Measurements from ENCODE around the gene SVOPL. TPM values are rescaled to one million over a fixed set of nuclear protein-coding genes. Genes with fewer than 3 reads are reported as not detected.

SVOPL gene
- polyA plus RNA-seq, 2 donors = 0.10 to 0.13 TPM

DNA sequence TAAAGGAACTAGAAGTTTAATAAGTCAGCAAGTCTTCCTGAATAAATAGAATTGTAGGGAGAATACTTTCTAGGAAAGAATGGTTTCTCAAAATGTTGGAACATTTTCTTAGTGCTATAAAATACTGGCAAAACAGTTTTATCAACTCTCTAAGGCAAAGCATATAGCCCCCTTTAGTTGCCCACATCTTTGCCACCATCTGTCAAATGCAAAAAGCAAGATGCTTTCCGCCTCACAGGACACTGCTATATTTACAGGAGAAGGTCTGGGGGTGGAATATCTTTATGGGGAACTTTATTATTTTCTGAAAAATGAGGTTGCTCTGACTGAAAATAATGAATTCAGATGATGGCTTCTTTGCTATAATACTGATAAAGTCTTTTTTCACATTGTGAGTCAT, 78.3 kb downstream of the SVOPL start:
- H3K4me1 ChIP-seq (ENCODE audit: control insufficient read depth in 2 of 2, insufficient read depth in 2 of 2, low read length in 1 of 2) = no peaks in the 10 kb centered on the region
- WGBS, 2 donors = 95% methylated on average over 1 of the region's 1 CpG
- no peaks in the 10 kb centered on the region for H3K9me3 ChIP-seq (ENCODE audit: control insufficient read depth in 2 of 2, insufficient read depth in 1 of 2, low read depth in 1 of 2, low read length in 1 of 2)
- no peak overlapping the region for H3K4me3 ChIP-seq (ENCODE audit: low read depth in 1 of 2, low read length in 2 of 2)
- no peak overlapping the region for H3K27ac ChIP-seq (ENCODE audit: low read depth in 2 of 2, low read length in 1 of 2)
- no peaks in the 10 kb centered on the region for H3K27me3 ChIP-seq (ENCODE audit: control insufficient read depth in 1 of 2, insufficient read depth in 2 of 2, low read length in 2 of 2)
- H3K36me3 ChIP-seq (ENCODE audit: control insufficient read depth in 2 of 2, insufficient read depth in 2 of 2, low read length in 1 of 2) = no peaks in the 10 kb centered on the region

DNA sequence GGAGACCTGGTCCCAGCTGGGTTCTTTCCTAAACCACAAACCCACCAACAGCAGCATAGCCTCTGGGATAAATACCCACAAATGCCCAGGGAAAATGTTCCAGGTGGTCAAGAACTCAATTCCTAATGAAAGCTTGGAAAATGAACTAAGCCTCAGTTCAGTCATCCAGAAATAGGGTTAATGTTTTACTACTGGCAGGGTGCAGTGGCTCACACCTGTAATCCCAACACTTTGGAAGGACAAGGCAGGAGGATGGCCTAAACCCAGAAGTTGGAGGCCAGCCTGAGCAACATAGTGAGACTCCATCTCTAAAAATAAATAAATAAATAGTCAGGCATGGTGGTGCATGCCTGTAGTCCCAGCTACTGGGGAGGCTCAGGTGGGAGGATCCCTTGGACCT, 82.2 kb downstream of the SVOPL start:
- Histone ChIP-seq H3K4me3 (ENCODE audit: low read depth in 1 of 2, low read length in 2 of 2) (no peak overlapping the region), H3K4me1 (ENCODE audit: control insufficient read depth in 2 of 2, insufficient read depth in 2 of 2, low read length in 1 of 2) (no peaks in the 10 kb centered on the region), H3K27ac (ENCODE audit: low read depth in 2 of 2, low read length in 1 of 2) (no peak overlapping the region), H3K9me3 (ENCODE audit: control insufficient read depth in 2 of 2, insufficient read depth in 1 of 2, low read depth in 1 of 2, low read length in 1 of 2) (no peaks in the 10 kb centered on the region), H3K36me3 (ENCODE audit: control insufficient read depth in 2 of 2, insufficient read depth in 2 of 2, low read length in 1 of 2) (no peaks in the 10 kb centered on the region), H3K27me3 (ENCODE audit: control insufficient read depth in 1 of 2, insufficient read depth in 2 of 2, low read length in 2 of 2) (no peaks in the 10 kb centered on the region)

DNA sequence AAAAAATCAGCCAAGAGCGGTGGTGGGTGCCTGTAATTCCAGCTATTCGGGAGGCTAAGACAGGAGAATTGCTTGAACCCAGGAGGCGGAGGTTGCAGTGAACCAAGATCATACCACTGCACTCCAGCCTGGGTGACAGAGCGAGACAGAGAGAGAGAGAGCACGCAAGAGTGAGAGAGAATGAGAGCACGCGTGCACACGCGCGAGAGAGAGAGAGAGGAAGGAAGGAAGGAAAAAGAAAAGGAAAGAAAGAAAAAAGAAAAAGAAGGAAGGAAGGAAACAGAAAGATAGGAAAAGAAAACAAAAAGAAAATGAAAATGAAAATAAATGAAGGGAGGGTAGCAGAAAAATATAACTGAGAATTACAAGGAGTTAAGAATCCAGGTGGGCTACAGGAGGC, 82.7 kb downstream of the SVOPL start:
- Histone ChIP-seq H3K27me3 (ENCODE audit: control insufficient read depth in 1 of 2, insufficient read depth in 2 of 2, low read length in 2 of 2) (no peaks in the 10 kb centered on the region), H3K27ac (ENCODE audit: low read depth in 2 of 2, low read length in 1 of 2) (no peak overlapping the region), H3K36me3 (ENCODE audit: control insufficient read depth in 2 of 2, insufficient read depth in 2 of 2, low read length in 1 of 2) (no peaks in the 10 kb centered on the region), H3K9me3 (ENCODE audit: control insufficient read depth in 2 of 2, insufficient read depth in 1 of 2, low read depth in 1 of 2, low read length in 1 of 2) (no peaks in the 10 kb centered on the region), H3K4me1 (ENCODE audit: control insufficient read depth in 2 of 2, insufficient read depth in 2 of 2, low read length in 1 of 2) (no peaks in the 10 kb centered on the region), H3K4me3 (ENCODE audit: low read depth in 1 of 2, low read length in 2 of 2) (no peak overlapping the region)
- WGBS, 2 donors = 94 to 97% methylated on average over 10 of the region's 10 CpGs

DNA sequence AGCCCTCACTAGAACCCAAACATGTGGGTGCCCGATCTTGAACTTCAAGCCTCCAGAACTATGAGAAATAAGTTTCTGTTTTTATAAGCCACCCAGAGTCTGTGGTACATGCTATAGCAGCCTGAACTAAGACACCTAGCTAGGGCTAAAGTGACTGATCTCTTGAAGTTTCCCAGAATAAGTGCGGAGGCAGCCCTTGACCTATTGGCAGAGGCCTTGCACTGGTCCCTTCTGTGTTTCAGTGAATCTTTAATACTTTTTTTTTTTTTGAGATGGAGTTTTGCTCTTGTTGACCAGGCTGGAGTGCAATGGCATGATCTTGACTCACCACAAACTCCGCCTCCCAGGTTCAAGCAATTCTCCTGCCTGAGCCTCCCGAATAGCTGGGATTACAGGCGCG, 85.1 kb downstream of the SVOPL start:
- Histone ChIP-seq H3K9me3 (ENCODE audit: control insufficient read depth in 2 of 2, insufficient read depth in 1 of 2, low read depth in 1 of 2, low read length in 1 of 2) (no peaks in the 10 kb centered on the region), H3K4me1 (ENCODE audit: control insufficient read depth in 2 of 2, insufficient read depth in 2 of 2, low read length in 1 of 2) (no peaks in the 10 kb centered on the region), H3K36me3 (ENCODE audit: control insufficient read depth in 2 of 2, insufficient read depth in 2 of 2, low read length in 1 of 2) (no peaks in the 10 kb centered on the region), H3K4me3 (ENCODE audit: low read depth in 1 of 2, low read length in 2 of 2) (no peak overlapping the region), H3K27ac (ENCODE audit: low read depth in 2 of 2, low read length in 1 of 2) (no peak overlapping the region), H3K27me3 (ENCODE audit: control insufficient read depth in 1 of 2, insufficient read depth in 2 of 2, low read length in 2 of 2) (no peaks in the 10 kb centered on the region)
- 95 to 96% methylated on average over 6 of the region's 6 CpGs for WGBS, 2 donors

DNA sequence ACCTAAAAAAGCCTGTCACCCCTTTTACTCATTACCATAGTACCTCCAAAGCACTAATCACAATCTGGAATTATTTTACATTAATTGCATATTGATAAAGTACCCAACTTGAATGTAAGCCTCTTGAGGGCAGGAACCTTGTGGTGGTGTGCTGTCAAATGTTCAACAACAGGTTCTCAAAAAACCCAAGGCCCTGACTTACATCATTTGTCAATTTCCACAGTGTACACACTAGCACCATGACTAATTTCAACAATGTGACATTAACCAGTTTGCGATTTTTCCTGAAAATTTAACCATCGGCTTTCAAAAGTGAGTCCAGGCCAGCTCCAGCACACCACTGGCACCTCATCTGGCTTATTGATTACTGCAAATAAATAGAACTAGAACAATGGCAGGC, 87.5 kb downstream of the SVOPL start:
- H3K27ac ChIP-seq (ENCODE audit: low read depth in 2 of 2, low read length in 1 of 2) = no peak overlapping the region
- H3K4me1 ChIP-seq (ENCODE audit: control insufficient read depth in 2 of 2, insufficient read depth in 2 of 2, low read length in 1 of 2) = no peaks in the 10 kb centered on the region
- no peak overlapping the region for H3K4me3 ChIP-seq (ENCODE audit: low read depth in 1 of 2, low read length in 2 of 2)
- H3K36me3 ChIP-seq (ENCODE audit: control insufficient read depth in 2 of 2, insufficient read depth in 2 of 2, low read length in 1 of 2) = no peaks in the 10 kb centered on the region
- WGBS, 2 donors = 80 to 83% methylated on average over 2 of the region's 2 CpGs
- no peaks in the 10 kb centered on the region for H3K9me3 ChIP-seq (ENCODE audit: control insufficient read depth in 2 of 2, insufficient read depth in 1 of 2, low read depth in 1 of 2, low read length in 1 of 2)
- no peaks in the 10 kb centered on the region for H3K27me3 ChIP-seq (ENCODE audit: control insufficient read depth in 1 of 2, insufficient read depth in 2 of 2, low read length in 2 of 2)

DNA sequence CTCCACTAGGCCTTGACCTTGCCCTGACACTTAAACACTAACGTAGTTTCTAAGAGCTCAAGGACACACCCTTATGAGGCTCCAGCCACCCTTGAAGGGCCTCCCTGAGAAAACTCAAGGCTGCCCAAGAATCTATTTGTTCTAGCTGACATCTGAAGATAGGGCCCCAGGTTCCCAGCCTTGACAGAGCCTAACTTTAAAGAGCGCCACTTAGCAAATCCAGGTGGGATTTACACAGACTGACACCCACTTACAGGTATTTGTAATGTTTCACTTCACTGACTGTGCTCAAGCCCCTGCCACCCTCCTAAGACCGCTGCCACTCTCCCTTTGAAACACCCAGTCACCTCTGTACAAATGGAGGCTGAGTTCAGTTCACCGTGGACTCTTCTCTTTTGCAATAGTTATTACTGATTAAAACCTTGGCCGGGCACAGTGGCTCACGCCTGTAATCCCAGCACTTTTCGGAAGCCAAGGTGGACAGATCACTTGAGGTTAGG, 90.4 kb downstream of the SVOPL start:
- H3K36me3 ChIP-seq (ENCODE audit: control insufficient read depth in 2 of 2, insufficient read depth in 2 of 2, low read length in 1 of 2) = no peaks in the 10 kb centered on the region
- H3K27me3 ChIP-seq (ENCODE audit: control insufficient read depth in 1 of 2, insufficient read depth in 2 of 2, low read length in 2 of 2) = no peaks in the 10 kb centered on the region
- H3K4me1 ChIP-seq (ENCODE audit: control insufficient read depth in 2 of 2, insufficient read depth in 2 of 2, low read length in 1 of 2) = no peaks in the 10 kb centered on the region
- H3K27ac ChIP-seq (ENCODE audit: low read depth in 2 of 2, low read length in 1 of 2) = no peak overlapping the region
- 70 to 75% methylated on average over 7 of the region's 7 CpGs for WGBS, 2 donors
- H3K4me3 ChIP-seq (ENCODE audit: low read depth in 1 of 2, low read length in 2 of 2) = no peak overlapping the region
- H3K9me3 ChIP-seq (ENCODE audit: control insufficient read depth in 2 of 2, insufficient read depth in 1 of 2, low read depth in 1 of 2, low read length in 1 of 2) = no peaks in the 10 kb centered on the region

DNA sequence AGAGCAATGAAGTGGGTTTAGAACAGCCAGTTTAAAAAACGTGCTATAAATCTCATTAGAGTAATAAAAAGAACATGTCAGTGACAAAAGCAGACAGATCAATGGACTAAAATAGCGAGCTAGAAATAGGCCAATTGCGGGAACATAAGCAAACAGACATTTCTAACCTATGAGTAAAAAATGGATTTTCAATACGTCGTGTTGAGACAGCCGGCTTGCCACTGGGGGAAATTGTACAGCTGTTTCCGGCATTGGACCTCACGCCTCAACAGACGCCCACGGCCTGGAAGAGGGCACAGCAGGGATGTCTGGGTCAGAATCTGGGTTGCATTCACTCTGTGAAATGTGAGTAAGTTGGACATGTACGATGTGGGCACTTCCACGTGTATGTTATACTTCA, 92.9 kb downstream of the SVOPL start:
- no peaks in the 10 kb centered on the region for H3K27me3 ChIP-seq (ENCODE audit: control insufficient read depth in 1 of 2, insufficient read depth in 2 of 2, low read length in 2 of 2)
- H3K27ac ChIP-seq (ENCODE audit: low read depth in 2 of 2, low read length in 1 of 2) = no peak overlapping the region
- 37 to 41% methylated on average over 12 of the region's 12 CpGs for WGBS, 2 donors

DNA sequence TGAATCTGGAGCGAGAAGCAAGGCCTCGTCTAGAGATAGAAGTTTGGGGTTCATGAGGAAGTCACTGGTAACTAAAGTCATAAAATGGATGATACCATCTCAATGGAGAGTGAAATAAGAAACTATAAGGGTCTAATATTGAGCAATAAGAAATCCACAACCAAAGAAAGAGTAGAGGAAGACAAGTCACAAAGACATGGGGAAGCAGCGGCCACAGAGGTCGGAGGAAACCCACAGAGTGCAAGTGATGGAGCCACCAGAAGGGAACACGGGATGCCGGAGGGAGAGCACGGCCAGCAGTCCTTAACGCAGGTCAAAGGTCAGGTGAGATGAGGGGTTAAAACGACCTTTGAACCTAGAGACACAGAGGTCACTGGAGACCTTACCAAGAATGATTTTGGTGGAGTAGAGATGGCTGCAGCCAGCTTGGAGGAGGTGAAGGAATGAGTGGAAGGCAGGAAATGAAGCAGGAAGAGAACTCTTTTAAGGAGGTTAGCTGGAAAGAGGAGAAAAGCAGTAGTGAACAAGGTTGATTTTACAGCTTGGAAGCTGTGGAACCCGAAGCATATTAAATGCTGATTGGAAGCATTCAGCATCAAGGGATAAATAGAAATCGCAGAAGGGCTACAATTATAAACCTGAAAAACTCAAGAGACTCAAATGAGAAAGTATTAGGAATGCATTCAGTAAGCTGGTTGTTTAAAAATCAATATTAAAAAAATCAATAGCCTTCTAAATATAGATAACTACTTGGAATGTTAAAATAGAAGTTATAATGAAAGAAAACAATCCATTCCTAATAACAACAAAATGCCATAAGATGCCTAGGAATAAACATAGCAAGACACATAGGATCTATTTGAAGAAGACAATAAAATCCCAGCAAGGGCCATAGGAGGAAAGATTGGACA, 93.7 kb downstream of the SVOPL start:
- H3K27me3 ChIP-seq (ENCODE audit: control insufficient read depth in 1 of 2, insufficient read depth in 2 of 2, low read length in 2 of 2) = no peaks in the 10 kb centered on the region
- no peaks in the 10 kb centered on the region for H3K9me3 ChIP-seq (ENCODE audit: control insufficient read depth in 2 of 2, insufficient read depth in 1 of 2, low read depth in 1 of 2, low read length in 1 of 2)
- WGBS, 2 donors = 82 to 90% methylated on average over 11 of the region's 11 CpGs
- no peaks in the 10 kb centered on the region for H3K36me3 ChIP-seq (ENCODE audit: control insufficient read depth in 2 of 2, insufficient read depth in 2 of 2, low read length in 1 of 2)
- H3K4me1 ChIP-seq (ENCODE audit: control insufficient read depth in 2 of 2, insufficient read depth in 2 of 2, low read length in 1 of 2) = no peaks in the 10 kb centered on the region
- H3K4me3 ChIP-seq (ENCODE audit: low read depth in 1 of 2, low read length in 2 of 2) = no peak overlapping the region
- H3K27ac ChIP-seq (ENCODE audit: low read depth in 2 of 2, low read length in 1 of 2) = no peak overlapping the region

More for the DNA sequence above, 92.9 kb downstream of the SVOPL start:
- no peaks in the 10 kb centered on the region for H3K9me3 ChIP-seq (ENCODE audit: control insufficient read depth in 2 of 2, insufficient read depth in 1 of 2, low read depth in 1 of 2, low read length in 1 of 2)
- H3K4me1 ChIP-seq (ENCODE audit: control insufficient read depth in 2 of 2, insufficient read depth in 2 of 2, low read length in 1 of 2) = no peaks in the 10 kb centered on the region
- H3K36me3 ChIP-seq (ENCODE audit: control insufficient read depth in 2 of 2, insufficient read depth in 2 of 2, low read length in 1 of 2) = no peaks in the 10 kb centered on the region
- no peak overlapping the region for H3K4me3 ChIP-seq (ENCODE audit: low read depth in 1 of 2, low read length in 2 of 2)

DNA sequence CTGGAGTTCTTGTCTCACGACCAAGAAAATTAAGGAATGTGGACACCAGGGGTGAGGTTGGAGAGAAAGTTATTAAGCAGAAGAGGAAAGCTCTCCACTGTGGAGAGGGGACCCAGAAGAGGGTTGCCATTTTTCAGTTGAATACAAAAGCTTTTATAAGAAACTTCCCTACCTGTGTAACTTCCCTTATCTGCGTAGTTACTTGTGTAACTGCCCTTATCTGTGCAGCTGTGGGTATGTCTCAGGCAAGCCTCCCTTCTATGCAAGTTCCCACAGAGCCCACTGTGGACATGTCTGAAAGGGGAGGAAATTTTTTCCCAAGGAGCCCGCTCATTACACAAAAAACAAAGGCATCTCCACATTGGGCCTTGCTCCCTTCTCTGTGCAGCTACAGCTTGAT, 94.9 kb downstream of the SVOPL start:
- H3K4me1 ChIP-seq (ENCODE audit: control insufficient read depth in 2 of 2, insufficient read depth in 2 of 2, low read length in 1 of 2) = no peaks in the 10 kb centered on the region
- H3K4me3 ChIP-seq (ENCODE audit: low read depth in 1 of 2, low read length in 2 of 2) = no peak overlapping the region
- WGBS, 2 donors = 89 to 92% methylated on average over 3 of the region's 3 CpGs
- no peaks in the 10 kb centered on the region for H3K27me3 ChIP-seq (ENCODE audit: control insufficient read depth in 1 of 2, insufficient read depth in 2 of 2, low read length in 2 of 2)
- H3K36me3 ChIP-seq (ENCODE audit: control insufficient read depth in 2 of 2, insufficient read depth in 2 of 2, low read length in 1 of 2) = no peaks in the 10 kb centered on the region
- H3K9me3 ChIP-seq (ENCODE audit: control insufficient read depth in 2 of 2, insufficient read depth in 1 of 2, low read depth in 1 of 2, low read length in 1 of 2) = no peaks in the 10 kb centered on the region
- no peak overlapping the region for H3K27ac ChIP-seq (ENCODE audit: low read depth in 2 of 2, low read length in 1 of 2)
